HTERT RPE-1 (cell line): Measurements from ENCODE around the gene EPHA6.

ENCODE experiments used
- in situ Hi-C: fragments of 300-500 bp; cut with MboI; formaldehyde crosslinking; loops from 4 replicates; pipeline ENCODE4 v1.14.3; 2020; ENCODE audit warnings: low sequenced_read_pairs

The EPHA6 gene

DNA sequence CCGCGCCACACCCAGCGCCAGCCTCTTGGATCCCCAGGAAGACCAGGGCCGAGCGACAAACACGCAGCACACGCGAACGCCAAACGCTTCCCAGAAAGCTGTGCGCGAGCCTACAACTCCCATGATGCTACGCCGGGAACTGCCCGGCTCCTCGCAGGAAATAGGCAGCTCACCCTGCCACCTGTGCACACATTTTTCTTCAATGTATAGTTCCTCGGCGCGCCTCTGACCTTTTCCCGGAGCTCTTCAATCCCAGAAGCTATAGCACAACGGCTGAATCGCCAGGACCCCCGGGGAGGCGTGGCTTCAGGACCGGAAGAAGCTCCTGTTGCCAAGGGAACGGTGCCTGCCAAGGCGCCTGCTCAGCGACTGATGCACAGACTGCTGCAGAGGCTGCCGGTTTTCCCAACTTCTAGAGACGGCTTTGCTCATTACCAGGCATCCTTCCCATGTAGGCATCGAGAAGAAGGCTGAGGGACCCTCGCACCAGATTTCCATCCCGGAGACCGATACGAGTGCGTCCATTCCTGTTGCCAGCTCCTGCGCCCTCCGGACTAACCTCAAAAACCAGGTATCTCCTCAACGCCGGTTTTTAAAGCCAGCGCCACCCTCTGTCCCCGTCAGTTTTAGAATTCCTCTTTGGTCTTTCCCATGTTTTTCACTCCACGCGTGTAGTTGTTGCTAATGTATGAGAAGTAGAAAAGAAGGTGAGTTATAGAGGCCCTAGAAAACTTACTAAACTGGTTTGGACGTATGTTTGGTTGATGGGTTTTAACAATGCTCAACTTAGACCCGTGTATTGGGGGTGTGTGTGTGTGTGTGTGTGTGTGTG, 950.2 kb downstream of the EPHA6 start, which contains the start of gene ARL6:
TSS of gene ARL6 (plus strand) at position 352 of the 832 bp plus-strand sequence. CDS start 3,350 bp downstream, outside the sequence.
- in situ Hi-C loops = no loop called here

DNA sequence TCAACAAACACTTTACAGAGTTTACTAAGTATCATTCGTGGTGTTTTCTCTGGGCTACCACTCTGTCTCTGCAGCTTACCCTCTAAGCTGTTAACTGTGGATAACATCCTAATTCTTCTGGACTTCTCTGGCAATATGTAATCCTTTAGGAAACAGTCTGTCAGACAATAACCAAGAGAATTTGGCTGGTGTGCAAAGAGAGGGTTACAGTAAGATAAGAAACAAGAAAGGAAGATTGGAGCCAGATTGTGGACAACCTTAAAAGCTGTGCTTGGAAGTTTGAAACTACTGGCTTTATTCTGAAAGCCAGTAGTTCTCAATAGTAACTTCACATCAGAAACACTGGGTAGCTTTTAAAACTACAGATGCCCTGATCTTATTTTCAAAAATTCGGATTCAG, 950.9 kb downstream of the EPHA6 start:
- in situ Hi-C loops = no loop called here

DNA sequence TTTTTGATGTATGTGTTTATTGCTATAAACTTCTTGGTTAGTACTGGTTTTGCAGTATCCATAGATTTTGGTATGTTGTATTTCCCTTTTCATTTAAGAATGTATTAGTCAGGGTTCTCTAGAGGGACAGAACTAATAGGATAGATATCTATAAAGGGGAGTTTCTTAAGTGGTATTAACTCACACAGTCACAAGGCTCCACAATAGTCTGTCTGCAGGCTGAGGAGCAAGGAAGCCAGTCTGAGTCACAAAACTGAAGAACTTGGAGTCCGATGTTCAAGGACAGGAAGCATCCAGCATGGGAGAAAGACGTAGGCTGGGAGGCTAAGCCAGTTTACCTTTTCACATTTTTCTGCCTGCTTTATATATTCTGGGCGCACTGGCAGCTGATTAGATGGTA, 958.5 kb downstream of the EPHA6 start:
- in situ Hi-C loops = no loop called here

DNA sequence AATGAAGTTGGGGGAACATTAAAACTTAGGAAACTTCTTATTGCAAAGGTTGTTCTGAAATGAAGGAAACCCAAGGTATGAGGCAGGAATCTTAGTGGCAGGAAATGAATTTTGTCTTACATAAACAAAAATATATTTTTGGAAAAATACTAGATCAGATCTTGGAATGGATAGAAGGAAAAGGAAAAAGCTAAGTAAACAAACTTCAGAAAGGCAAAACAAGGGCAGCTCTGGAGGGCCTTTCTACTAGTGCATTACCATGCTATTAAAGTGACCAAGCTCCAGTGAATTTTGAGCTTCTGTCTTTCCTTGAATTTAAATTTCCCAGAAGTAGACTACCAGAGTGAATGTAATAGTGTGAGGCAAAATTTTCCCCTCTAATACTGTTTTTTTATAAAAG, 963.8 kb downstream of the EPHA6 start:
- in situ Hi-C loops = loop anchor here (25.0 kb wide), 1 partner anchor 234 kb away; no protein-coding TSS in a partner anchor

DNA sequence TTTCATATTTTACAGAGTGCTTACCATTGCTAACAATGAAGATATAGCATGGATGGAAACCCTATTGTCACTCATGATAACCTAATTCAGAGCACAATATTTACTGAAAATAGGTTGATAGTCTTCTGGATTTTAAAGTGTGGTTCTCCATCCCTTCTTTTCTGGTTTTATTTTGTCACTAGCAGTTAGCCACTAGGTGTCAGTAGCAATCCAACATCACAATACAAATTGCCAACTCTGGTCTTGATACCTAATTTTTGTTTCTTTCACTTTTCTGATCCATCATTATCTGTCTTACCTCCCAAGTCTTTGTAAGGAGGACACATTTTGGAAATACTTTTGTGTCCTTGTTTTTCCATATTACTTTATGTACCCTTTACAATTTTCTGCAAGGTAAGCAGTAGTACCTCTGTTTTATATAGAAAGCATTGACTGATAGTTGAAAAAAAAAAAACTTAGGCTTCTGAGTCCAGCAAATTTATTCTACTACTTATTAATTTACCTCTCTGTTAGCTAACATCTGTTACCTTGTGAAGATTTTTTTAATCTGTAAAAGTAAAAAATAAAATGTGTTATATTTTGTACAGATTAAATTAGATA, 979.1 kb downstream of the EPHA6 start:
- in situ Hi-C loops = loop anchor here (25.0 kb wide), 1 partner anchor 219 kb away; no protein-coding TSS in a partner anchor

DNA sequence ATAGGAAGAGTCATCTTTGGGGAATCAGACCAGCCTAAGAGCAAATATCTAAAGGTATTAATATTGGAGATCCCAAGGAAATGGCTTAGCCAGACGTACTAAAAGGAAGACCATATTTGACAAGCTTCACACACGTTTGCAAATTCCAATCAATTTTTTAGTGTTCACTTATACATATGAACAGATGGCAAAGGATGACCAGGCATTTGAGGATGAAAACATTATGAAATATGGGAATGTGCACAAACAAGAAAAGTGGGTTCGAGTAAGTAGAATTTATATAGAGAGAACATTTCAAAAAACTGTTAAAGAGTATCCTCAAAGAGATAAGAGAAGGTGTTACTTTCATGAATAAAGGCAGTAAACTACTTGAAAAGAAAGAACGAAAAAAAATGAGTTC, 981.6 kb downstream of the EPHA6 start:
- in situ Hi-C loops = loop anchor here (25.0 kb wide), 1 partner anchor 216 kb away; no protein-coding TSS in a partner anchor
